Calu3 (cell line): Measurements from ENCODE around the gene SLC47A2. TPM values are rescaled to one million over a fixed set of nuclear protein-coding genes. Genes with fewer than 3 reads are reported as not detected.
"Not testable (repeated sequence)": the region's sequence is repeated elsewhere in the genome, so short reads cannot be mapped to it uniquely, and the experiment has no call there.

Source experiments
- Bru-seq: library from RNA; stranded (reverse); fragments of 400-500 nt; gene quantifications from one replicate; lab custom pipeline; 2021; lab: Mats Ljungman, UMichigan
- BruChase-seq, 2 experiments: library from RNA; stranded (reverse); fragments of 400-500 nt; gene quantifications; one replicate each; lab custom pipeline; 2021; lab: Mats Ljungman, UMichigan
- BruUV-seq: library from RNA; stranded (reverse); fragments of 400-500 nt; replicated peaks from 2 replicates; lab custom pipeline; 2021; lab: Mats Ljungman, UMichigan
- CTCF ChIA-PET: fragments of 300-600 bp; sonication (Branson Sonifier 250); formaldehyde crosslinking; loops from one replicate; lab custom pipeline; 2022; ENCODE audit warnings: antibody characterized with exemption; lab: Charles Lee
- DNase-seq: peaks from one replicate; pipeline ENCODE4 v3.0.0; 2022
- H3K27ac Mint-ChIP-seq: one replicate; pipeline ENCODE4 v1.8.0; 2022; ENCODE audit warnings: mixed read lengths; ENCODE audit not compliant: unreplicated experiment
- H3K27me3 Mint-ChIP-seq: one replicate; pipeline ENCODE4 v1.8.0; 2022; ENCODE audit warnings: mixed read lengths; ENCODE audit not compliant: unreplicated experiment
- H3K36me3 Mint-ChIP-seq: one replicate; pipeline ENCODE4 v1.8.0; 2022; ENCODE audit warnings: mild to moderate bottlenecking, moderate library complexity, mixed read lengths; ENCODE audit not compliant: insufficient read depth, unreplicated experiment
- H3K4me1 Mint-ChIP-seq: one replicate; pipeline ENCODE4 v1.8.0; 2022; ENCODE audit warnings: mild to moderate bottlenecking, low read depth, mixed read lengths; ENCODE audit not compliant: unreplicated experiment
- H3K4me3 Mint-ChIP-seq: one replicate; pipeline ENCODE4 v1.8.0; 2022; ENCODE audit warnings: mild to moderate bottlenecking, low read depth, moderate library complexity, mixed read lengths; ENCODE audit not compliant: unreplicated experiment
- H3K9me3 Mint-ChIP-seq: one replicate; pipeline ENCODE4 v1.8.0; 2022; ENCODE audit warnings: low read depth, mixed read lengths; ENCODE audit not compliant: unreplicated experiment
- CTCF ChIP-seq: fragments of 200-600 bp; IDR thresholded peaks from one replicate; pipeline ENCODE4 v1.8.0; 2022; ENCODE audit warnings: antibody characterized with exemption; ENCODE audit not compliant: unreplicated experiment
- intact Hi-C: fragments of 100-400 bp; cut with micrococcal nuclease; formaldehyde crosslinking; loops from one replicate; pipeline ENCODE4 v1.10.0; 2022; ENCODE audit not compliant: unreplicated experiment
- long read RNA-seq: library from polyadenylated mRNA; stranded (forward); transcript quantifications from one replicate; pipeline ENCODE4 v2.0.0, GENCODE V29; 2022
- total RNA-seq: library from RNA; stranded (reverse); gene quantifications from 2 replicates; pipeline ENCODE4 v1.2.3, GENCODE V29; 2022

Gene SLC47A2
- total RNA-seq (not detected in 2 replicates), Bru-seq, nascent RNA (percentile 2 among the genes with signal in this experiment), BruChase-seq, experiment 1, labeled RNA remaining after a 6-hour chase (not detected), BruChase-seq, experiment 2, labeled RNA remaining after a 2-hour chase (not detected)
- long read RNA-seq, partial matches to known transcripts, result 0 of 2 reads
- long read RNA-seq, other reads (novel, unspliced or antisense), result 2 of 2 reads

- no peaks in the 10 kb centered on the region for H3K9me3 Mint-ChIP-seq
- TF ChIP-seq CTCF, result no peak
- CTCF ChIA-PET, result interaction anchor here (0.6 kb wide), 1 partner anchor 29 kb away, joined by 4 read pairs; no protein-coding TSS in a partner anchor
- BruUV-seq, result no TSS peak
- peaks cover 25% of the 10 kb centered on the region for H3K4me1 Mint-ChIP-seq
- no peak within 1 kb of the TSS for H3K4me3 Mint-ChIP-seq
- no peaks in the 10 kb centered on the region for H3K36me3 Mint-ChIP-seq
- H3K27me3 Mint-ChIP-seq, result no peaks in the 10 kb centered on the region
- DNase-seq, result no peak
- intact Hi-C loops, result no loop called here
- no peak within 1 kb of the TSS for H3K27ac Mint-ChIP-seq
Observed at GRCh38 chr17:19716108-19717030, at the start of gene SLC47A2. Gene SLC47A2, minus strand, starts transcription at chr17:19716584. Its CDS starts 29 bp downstream, at chr17:19716555.

- CTCF ChIA-PET, result no interaction called here
- Mint-ChIP-seq H3K4me3 (no peak overlapping the region), H3K36me3 (no peaks in the 10 kb centered on the region), H3K4me1 (no peaks in the 10 kb centered on the region), H3K27me3 (peaks cover 5% of the 10 kb centered on the region), H3K27ac (no peak overlapping the region), H3K9me3 (no peaks in the 10 kb centered on the region)
- DNase-seq, result no peak
- intact Hi-C loops, result loop anchor here (1.0 to 10.0 kb wide), 2 partner anchors 252 to 401 kb away; partner anchors contain the start of gene B9D1
- no TSS peak for BruUV-seq
- TF ChIP-seq CTCF, result no peak
Observed at GRCh38 chr17:19766016-19766415, 49.6 kb upstream of the SLC47A2 start.

GRCh38 chr17:19763991-19764390 lies 47.6 kb upstream of the SLC47A2 start:
- H3K4me1 Mint-ChIP-seq, H3K9me3 Mint-ChIP-seq, H3K4me3 Mint-ChIP-seq, CTCF ChIA-PET, H3K27ac Mint-ChIP-seq, DNase-seq, H3K36me3 Mint-ChIP-seq, BruUV-seq: not testable (repeated sequence)
- H3K27me3 Mint-ChIP-seq, result peaks cover 25% of the 10 kb centered on the region
- intact Hi-C loops, result loop anchor here (5.0 to 10.0 kb wide), 2 partner anchors 117 to 399 kb away; partner anchors contain the start of genes ALDH3A2 and B9D1

GRCh38 chr17:19763416-19763815 lies 47.0 kb upstream of the SLC47A2 start:
- CTCF ChIA-PET, result interaction anchor here (0.9 to 1.8 kb wide), 3 partner anchors 10 to 317 kb away, joined by 3 to 11 read pairs (median 3); no protein-coding TSS in a partner anchor
- H3K4me3 Mint-ChIP-seq, result no peak overlapping the region
- H3K4me1 Mint-ChIP-seq, result no peaks in the 10 kb centered on the region
- H3K36me3 Mint-ChIP-seq, result no peaks in the 10 kb centered on the region
- intact Hi-C loops, result loop anchor here (5.0 to 10.0 kb wide), 2 partner anchors 116 to 399 kb away; partner anchors contain the start of genes ALDH3A2 and B9D1
- no peaks in the 10 kb centered on the region for H3K9me3 Mint-ChIP-seq
- no peak overlapping the region for H3K27ac Mint-ChIP-seq
- BruUV-seq, result no TSS peak
- no peak for TF ChIP-seq CTCF
- H3K27me3 Mint-ChIP-seq, result peaks cover 31% of the 10 kb centered on the region
- DNase-seq, result no peak
